Measurements from ENCODE around the gene PTGES2.

Gene PTGES2

DNA sequence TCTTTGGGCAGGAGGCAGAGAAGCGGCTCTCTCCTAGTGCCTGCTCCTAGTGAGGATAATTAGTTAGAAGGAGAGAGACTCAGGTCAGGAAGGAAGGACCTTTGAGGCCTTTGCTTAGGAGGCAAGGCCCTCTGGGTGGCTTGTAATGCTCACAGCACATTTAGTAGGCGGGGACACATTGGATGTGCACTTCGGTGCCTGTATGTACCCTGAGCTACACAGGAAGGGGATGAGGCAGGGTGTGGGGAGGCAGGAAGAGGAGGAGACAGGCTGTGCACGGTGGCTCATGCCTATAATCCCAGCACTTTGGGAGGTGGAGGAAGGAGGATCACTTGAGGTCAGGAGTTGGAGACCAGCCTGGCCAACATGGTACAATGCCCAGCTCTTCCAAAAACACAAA lies 14.5 kb upstream of the PTGES2 start:
- Histone ChIP-seq H2AFZ (ENCODE audit: low read length) (no peak overlapping the region), H4K20me1 (ENCODE audit: insufficient read depth, low read length) (no peaks in the 10 kb centered on the region), H3K27me3 (replicated peaks; ENCODE audit: insufficient read depth, low read length) (peaks cover 19% of the 10 kb centered on the region), H3K9me2 (replicated peaks; ENCODE audit: insufficient read depth, low read length) (no peaks in the 10 kb centered on the region), H3K9ac (ENCODE audit: low read length) (no peak overlapping the region), H3K4me2 (ENCODE audit: low read depth, low read length) (no peak overlapping the region), H3K36me3 (replicated peaks; ENCODE audit: insufficient read depth, low read length) (no peaks in the 10 kb centered on the region), H3F3A (ENCODE audit: insufficient read depth, low read length) (no peaks in the 10 kb centered on the region), H3K27ac (ENCODE audit: low read length) (no peak overlapping the region), H3K4me1 (ENCODE audit: low read length) (no peaks in the 10 kb centered on the region), H3K9me3 (replicated peaks; ENCODE audit: insufficient read depth, low read length) (no peaks in the 10 kb centered on the region), H3K4me3 (ENCODE audit: low read length) (no peak overlapping the region), H3K79me2 (ENCODE audit: low read length) (no peaks in the 10 kb centered on the region)
- no peak for TF ChIP-seq EZH2 (optimal IDR thresholded peaks at IDR 0.05; ENCODE audit: low read depth, low read length)
- TF ChIP-seq, protein P1, sequence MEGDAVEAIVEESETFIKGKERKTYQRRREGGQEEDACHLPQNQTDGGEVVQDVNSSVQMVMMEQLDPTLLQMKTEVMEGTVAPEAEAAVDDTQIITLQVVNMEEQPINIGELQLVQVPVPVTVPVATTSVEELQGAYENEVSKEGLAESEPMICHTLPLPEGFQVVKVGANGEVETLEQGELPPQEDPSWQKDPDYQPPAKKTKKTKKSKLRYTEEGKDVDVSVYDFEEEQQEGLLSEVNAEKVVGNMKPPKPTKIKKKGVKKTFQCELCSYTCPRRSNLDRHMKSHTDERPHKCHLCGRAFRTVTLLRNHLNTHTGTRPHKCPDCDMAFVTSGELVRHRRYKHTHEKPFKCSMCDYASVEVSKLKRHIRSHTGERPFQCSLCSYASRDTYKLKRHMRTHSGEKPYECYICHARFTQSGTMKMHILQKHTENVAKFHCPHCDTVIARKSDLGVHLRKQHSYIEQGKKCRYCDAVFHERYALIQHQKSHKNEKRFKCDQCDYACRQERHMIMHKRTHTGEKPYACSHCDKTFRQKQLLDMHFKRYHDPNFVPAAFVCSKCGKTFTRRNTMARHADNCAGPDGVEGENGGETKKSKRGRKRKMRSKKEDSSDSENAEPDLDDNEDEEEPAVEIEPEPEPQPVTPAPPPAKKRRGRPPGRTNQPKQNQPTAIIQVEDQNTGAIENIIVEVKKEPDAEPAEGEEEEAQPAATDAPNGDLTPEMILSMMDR (IDR thresholded peaks at IDR 0.05; ENCODE audit: low read length) = no peak
- DNase-seq = no peak

DNA sequence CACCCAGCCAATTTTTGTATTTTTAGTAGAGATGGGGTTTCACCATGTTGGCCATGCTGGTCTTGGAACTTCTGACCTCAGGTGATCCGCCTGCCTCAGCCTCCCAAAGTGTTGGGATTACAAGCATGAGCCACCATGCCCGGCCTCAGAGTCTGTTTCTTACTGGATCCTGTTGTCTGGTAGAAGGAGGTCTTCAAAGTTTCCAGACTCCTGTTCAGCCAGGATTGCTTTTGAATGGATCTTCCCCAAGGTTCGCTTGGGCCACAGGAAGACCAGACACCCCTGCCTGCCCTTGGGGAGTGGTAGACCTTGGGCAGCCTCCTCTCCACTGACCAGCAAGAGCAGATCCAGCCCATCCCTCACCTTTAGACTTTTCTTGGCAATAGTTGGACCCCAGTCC lies 14.1 kb upstream of the PTGES2 start:
- DNase-seq = no peak
- Histone ChIP-seq H4K20me1 (ENCODE audit: insufficient read depth, low read length) (no peaks in the 10 kb centered on the region), H3K27ac (ENCODE audit: low read length) (no peak overlapping the region), H2AFZ (ENCODE audit: low read length) (no peak overlapping the region), H3K4me1 (ENCODE audit: low read length) (no peaks in the 10 kb centered on the region), H3F3A (ENCODE audit: insufficient read depth, low read length) (no peaks in the 10 kb centered on the region), H3K79me2 (ENCODE audit: low read length) (no peaks in the 10 kb centered on the region), H3K9me2 (replicated peaks; ENCODE audit: insufficient read depth, low read length) (no peaks in the 10 kb centered on the region), H3K27me3 (replicated peaks; ENCODE audit: insufficient read depth, low read length) (peaks cover 15% of the 10 kb centered on the region), H3K9me3 (replicated peaks; ENCODE audit: insufficient read depth, low read length) (no peaks in the 10 kb centered on the region), H3K36me3 (replicated peaks; ENCODE audit: insufficient read depth, low read length) (no peaks in the 10 kb centered on the region), H3K4me2 (ENCODE audit: low read depth, low read length) (no peak overlapping the region), H3K4me3 (ENCODE audit: low read length) (no peak overlapping the region), H3K9ac (ENCODE audit: low read length) (no peak overlapping the region)
- TF ChIP-seq EZH2 (optimal IDR thresholded peaks at IDR 0.05; ENCODE audit: low read depth, low read length) = no peak
- TF ChIP-seq, protein P1 (IDR thresholded peaks at IDR 0.05; ENCODE audit: low read length) = no peak
- TF ChIP-seq EZH2phosphoT487 (IDR thresholded peaks at IDR 0.05; ENCODE audit: low read length) = no peak

DNA sequence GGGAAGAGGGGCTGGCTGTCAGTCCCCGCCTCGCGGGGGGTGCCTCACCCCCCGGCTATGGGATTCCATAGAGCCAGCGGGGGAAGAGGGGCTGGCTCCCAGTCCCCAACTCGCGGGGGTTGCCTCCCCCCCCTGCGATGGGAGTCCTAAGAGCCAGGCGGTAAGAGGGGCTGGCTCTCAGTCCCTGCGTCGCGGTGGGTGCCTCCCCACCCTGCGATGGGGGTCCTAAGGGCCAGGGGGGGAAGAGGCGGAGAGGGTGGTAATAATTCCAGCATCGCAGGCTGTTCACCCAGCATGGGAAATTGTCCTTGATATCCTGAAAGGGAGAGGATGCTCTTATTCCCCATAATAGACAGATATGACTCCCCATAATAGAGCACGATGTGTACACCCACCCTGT lies 12.1 kb upstream of the PTGES2 start:
- DNase-seq = no peak
- H3K79me2 ChIP-seq (ENCODE audit: low read length) = no peaks in the 10 kb centered on the region
- H3K4me3 ChIP-seq (ENCODE audit: low read length) = no peak overlapping the region

More for the DNA sequence above, 12.1 kb upstream of the PTGES2 start:
- peaks cover 13% of the 10 kb centered on the region for H3K27me3 ChIP-seq (replicated peaks; ENCODE audit: insufficient read depth, low read length)
- H3K9ac ChIP-seq (ENCODE audit: low read length) = no peak overlapping the region
- no peaks in the 10 kb centered on the region for H4K20me1 ChIP-seq (ENCODE audit: insufficient read depth, low read length)
- no peak overlapping the region for H3K4me2 ChIP-seq (ENCODE audit: low read depth, low read length)
- no peaks in the 10 kb centered on the region for H3K9me3 ChIP-seq (replicated peaks; ENCODE audit: insufficient read depth, low read length)
- no peaks in the 10 kb centered on the region for H3K4me1 ChIP-seq (ENCODE audit: low read length)
- no peaks in the 10 kb centered on the region for H3F3A ChIP-seq (ENCODE audit: insufficient read depth, low read length)
- TF ChIP-seq, protein P1 (IDR thresholded peaks at IDR 0.05; ENCODE audit: low read length) = no peak
- no peak for TF ChIP-seq EZH2 (optimal IDR thresholded peaks at IDR 0.05; ENCODE audit: low read depth, low read length)
- no peak for TF ChIP-seq EZH2phosphoT487 (IDR thresholded peaks at IDR 0.05; ENCODE audit: low read length)
- no peaks in the 10 kb centered on the region for H3K9me2 ChIP-seq (replicated peaks; ENCODE audit: insufficient read depth, low read length)
- no peaks in the 10 kb centered on the region for H3K36me3 ChIP-seq (replicated peaks; ENCODE audit: insufficient read depth, low read length)
- no peak overlapping the region for H3K27ac ChIP-seq (ENCODE audit: low read length)
- no peak overlapping the region for H2AFZ ChIP-seq (ENCODE audit: low read length)

Data from MM.1S (cell line).